Epithelial cell of alveolus of lung (primary cell): Measurements from ENCODE around the gene INPPL1. TPM values are rescaled to one million over a fixed set of nuclear protein-coding genes. Genes with fewer than 3 reads are reported as not detected.

Source experiments
- total RNA-seq: library from RNA; depleted of rRNA; stranded (reverse); fragments of >200 nt; gene quantifications from 2 replicates; pipeline ENCODE4 v1.2.1, GENCODE V29; 2015

The INPPL1 gene, protein sequence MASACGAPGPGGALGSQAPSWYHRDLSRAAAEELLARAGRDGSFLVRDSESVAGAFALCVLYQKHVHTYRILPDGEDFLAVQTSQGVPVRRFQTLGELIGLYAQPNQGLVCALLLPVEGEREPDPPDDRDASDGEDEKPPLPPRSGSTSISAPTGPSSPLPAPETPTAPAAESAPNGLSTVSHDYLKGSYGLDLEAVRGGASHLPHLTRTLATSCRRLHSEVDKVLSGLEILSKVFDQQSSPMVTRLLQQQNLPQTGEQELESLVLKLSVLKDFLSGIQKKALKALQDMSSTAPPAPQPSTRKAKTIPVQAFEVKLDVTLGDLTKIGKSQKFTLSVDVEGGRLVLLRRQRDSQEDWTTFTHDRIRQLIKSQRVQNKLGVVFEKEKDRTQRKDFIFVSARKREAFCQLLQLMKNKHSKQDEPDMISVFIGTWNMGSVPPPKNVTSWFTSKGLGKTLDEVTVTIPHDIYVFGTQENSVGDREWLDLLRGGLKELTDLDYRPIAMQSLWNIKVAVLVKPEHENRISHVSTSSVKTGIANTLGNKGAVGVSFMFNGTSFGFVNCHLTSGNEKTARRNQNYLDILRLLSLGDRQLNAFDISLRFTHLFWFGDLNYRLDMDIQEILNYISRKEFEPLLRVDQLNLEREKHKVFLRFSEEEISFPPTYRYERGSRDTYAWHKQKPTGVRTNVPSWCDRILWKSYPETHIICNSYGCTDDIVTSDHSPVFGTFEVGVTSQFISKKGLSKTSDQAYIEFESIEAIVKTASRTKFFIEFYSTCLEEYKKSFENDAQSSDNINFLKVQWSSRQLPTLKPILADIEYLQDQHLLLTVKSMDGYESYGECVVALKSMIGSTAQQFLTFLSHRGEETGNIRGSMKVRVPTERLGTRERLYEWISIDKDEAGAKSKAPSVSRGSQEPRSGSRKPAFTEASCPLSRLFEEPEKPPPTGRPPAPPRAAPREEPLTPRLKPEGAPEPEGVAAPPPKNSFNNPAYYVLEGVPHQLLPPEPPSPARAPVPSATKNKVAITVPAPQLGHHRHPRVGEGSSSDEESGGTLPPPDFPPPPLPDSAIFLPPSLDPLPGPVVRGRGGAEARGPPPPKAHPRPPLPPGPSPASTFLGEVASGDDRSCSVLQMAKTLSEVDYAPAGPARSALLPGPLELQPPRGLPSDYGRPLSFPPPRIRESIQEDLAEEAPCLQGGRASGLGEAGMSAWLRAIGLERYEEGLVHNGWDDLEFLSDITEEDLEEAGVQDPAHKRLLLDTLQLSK
- total RNA-seq = 47.1 and 57.1 TPM in 2 replicates

DNA sequence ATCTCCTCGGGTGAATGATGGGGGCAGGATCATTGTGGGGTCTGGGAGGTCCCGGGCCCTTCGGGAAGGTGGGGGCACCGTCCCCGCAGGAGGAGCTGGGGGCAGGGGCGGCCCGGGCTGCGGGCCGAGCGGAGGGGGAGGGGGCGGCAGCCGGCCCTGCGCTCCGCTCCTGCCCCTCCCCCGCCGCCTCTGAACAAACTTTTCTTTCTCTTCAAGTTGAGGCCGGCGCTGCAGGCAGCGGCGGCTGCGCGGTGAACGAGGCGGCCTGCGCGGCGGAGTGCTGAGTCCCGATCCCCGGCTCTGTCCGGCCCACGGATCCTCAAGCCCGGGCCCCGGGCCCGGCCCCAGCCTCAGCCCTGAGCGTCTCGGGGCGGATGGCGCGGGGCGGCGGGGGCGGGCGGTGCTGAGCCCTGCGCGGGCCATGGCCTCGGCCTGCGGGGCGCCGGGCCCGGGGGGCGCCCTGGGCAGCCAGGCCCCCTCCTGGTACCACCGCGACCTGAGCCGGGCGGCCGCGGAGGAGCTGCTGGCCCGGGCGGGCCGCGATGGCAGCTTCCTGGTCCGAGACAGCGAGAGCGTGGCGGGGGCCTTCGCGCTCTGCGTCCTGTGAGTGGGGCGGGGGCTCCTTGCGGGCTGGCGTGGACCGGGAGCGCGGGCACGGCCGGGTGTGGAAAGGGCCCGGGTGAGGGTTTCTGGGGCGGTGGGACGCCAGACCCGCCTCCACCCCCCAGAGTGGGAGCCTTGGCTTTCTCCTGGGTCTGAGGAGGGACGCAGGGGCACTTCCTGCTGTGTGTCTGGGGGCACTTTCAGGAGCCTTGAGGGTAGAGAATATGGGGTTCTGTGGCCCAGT lies at the start of gene INPPL1:
Gene INPPL1 (plus strand): TSS at position 204 of the 847 bp plus-strand sequence. CDS start 218 bp downstream, at position 422.

DNA sequence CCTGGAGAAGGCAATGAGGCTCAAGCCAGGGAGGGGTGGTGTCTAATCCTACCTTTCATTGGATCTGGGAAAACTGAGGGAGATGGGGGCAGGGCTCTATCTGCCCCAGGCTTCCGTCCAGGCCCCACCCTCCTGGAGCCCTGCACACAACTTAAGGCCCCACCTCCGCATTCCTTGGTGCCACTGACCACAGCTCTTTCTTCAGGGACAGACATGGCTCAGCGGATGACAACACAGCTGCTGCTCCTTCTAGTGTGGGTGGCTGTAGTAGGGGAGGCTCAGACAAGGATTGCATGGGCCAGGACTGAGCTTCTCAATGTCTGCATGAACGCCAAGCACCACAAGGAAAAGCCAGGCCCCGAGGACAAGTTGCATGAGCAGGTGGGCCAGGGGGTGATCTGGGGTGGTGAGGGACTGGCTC lies 32.6 kb upstream of the INPPL1 start, which contains the start of gene FOLR1:
Gene FOLR1 (plus strand): TSS at position 180 of the 421 bp plus-strand sequence. CDS start 34 bp downstream, at position 214.

DNA sequence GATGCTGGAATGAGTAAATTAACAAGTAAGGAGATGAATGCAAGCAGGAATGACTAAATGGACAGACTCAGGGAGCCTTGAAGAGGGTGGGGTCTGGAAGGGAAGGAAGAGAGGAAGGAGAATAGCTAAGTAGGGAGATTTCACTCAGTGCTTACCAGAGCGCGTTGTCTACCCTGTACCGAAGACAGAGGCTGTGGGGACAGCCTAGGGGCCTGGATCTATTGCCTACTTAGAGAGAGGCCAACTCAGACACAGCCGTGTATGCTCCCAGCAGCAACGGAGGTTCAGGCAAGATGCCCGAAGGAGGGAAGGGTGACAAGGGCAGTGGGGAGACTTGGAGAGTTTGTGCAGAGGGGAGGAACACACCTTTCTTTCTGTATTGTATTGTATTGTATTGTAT lies 7.9 kb upstream of the INPPL1 start, which contains the start of gene FOLR2:
Gene FOLR2 (plus strand): TSS at position 157 of the 400 bp plus-strand sequence. CDS start 1,791 bp downstream, outside the sequence.

GRCh38 chr11:72244060-72244360 lies 19.4 kb downstream of the INPPL1 start, which contains the start of gene PHOX2A:
TSS of gene PHOX2A (minus strand) at chr11:72244176. CDS start at chr11:72244004, 172 bp downstream.

Other genes starting within 250 kb of the INPPL1 start
- 0.65 and 4.2 TPM in 2 replicates for gene IL18BP, start 225.9 kb upstream of the INPPL1 start, total RNA-seq
- gene NUMA1, start 144.2 kb upstream of the INPPL1 start, total RNA-seq = 107 and 204 TPM in 2 replicates
- 3.0 and 3.6 TPM in 2 replicates for gene LRRC51, start 143.9 kb upstream of the INPPL1 start, total RNA-seq
- gene LAMTOR1, start 121.5 kb upstream of the INPPL1 start, total RNA-seq = 136 and 143 TPM in 2 replicates
- not detected in 2 replicates for gene TOMT, start 118.8 kb upstream of the INPPL1 start, total RNA-seq
- gene ANAPC15, start 112.1 kb upstream of the INPPL1 start, total RNA-seq = 14.7 and 25.6 TPM in 2 replicates
- gene FOLR3, start 89.0 kb upstream of the INPPL1 start, total RNA-seq = not detected in 2 replicates
- gene FOLR1, start 32.6 kb upstream of the INPPL1 start, total RNA-seq = not detected in 2 replicates
- gene FOLR2, start 8.0 kb upstream of the INPPL1 start, total RNA-seq = not detected in 2 replicates
- not detected in 2 replicates for gene PHOX2A, start 19.4 kb downstream of the INPPL1 start, total RNA-seq
- gene CLPB, start 209.8 kb downstream of the INPPL1 start, total RNA-seq = 24.9 and 30.5 TPM in 2 replicates